AG08395 (cell line): Measurements from ENCODE around the gene LYPLA2.
A peak's percentile ranks its signal among the peaks of the same experiment; 100 is the strongest.
"Not testable (repeated sequence)": the region's sequence is repeated elsewhere in the genome, so short reads cannot be mapped to it uniquely, and the experiment has no call there.

Experiments used
- DNase-seq: peaks from one replicate; pipeline ENCODE4 v3.0.0; 2012; ENCODE audit warnings: mixed read lengths, low spot score

LYPLA2 gene

GRCh38 chr1:23779826-23780371, 11.0 kb upstream of the LYPLA2 start:
- peak; percentile 45 for DNase-seq

- DNase-seq: not testable (repeated sequence)
Measured at GRCh38 chr1:23783141-23783540, 7.8 kb upstream of the LYPLA2 start.

GRCh38 chr1:23784846-23785245, 6.1 kb upstream of the LYPLA2 start:
- DNase-seq: no peak

GRCh38 chr1:23787701-23788100, 3.2 kb upstream of the LYPLA2 start:
- no peak for DNase-seq

GRCh38 chr1:23788695-23789094, 2.2 kb upstream of the LYPLA2 start:
- no peak for DNase-seq

GRCh38 chr1:23791516-23792047, 637 bp downstream of the LYPLA2 start:
- DNase-seq: no peak

GRCh38 chr1:23792151-23792945, 1.4 kb downstream of the LYPLA2 start:
- DNase-seq: no peak

GRCh38 chr1:23793018-23793781, 2.3 kb downstream of the LYPLA2 start:
- DNase-seq: peak; percentile 60

- no peak for DNase-seq
Measured at GRCh38 chr1:23793861-23794731, 3.2 kb downstream of the LYPLA2 start.

- not testable (repeated sequence) for DNase-seq
Measured at GRCh38 chr1:23794732-23795182, 3.8 kb downstream of the LYPLA2 start.

GRCh38 chr1:23795676-23796465, 4.9 kb downstream of the LYPLA2 start:
- no peak for DNase-seq

GRCh38 chr1:23796466-23797271, 5.7 kb downstream of the LYPLA2 start:
- DNase-seq: no peak

GRCh38 chr1:23797478-23798448, 6.8 kb downstream of the LYPLA2 start:
- DNase-seq: no peak

- DNase-seq: no peak
Measured at GRCh38 chr1:23798662-23799142, 7.8 kb downstream of the LYPLA2 start.

GRCh38 chr1:23799255-23799569, 8.3 kb downstream of the LYPLA2 start:
- DNase-seq: no peak

GRCh38 chr1:23799570-23800399, 8.8 kb downstream of the LYPLA2 start:
- peak; percentile 41 for DNase-seq

- DNase-seq: peak; percentile 98
Measured at GRCh38 chr1:23800400-23801337, 9.7 kb downstream of the LYPLA2 start, which contains the start of gene GALE. TSS of gene GALE (minus strand) at chr1:23800754. CDS start at chr1:23799007, 1,747 bp downstream.
